Measurements from ENCODE around the gene EIF4G2. TPM values are rescaled to one million over a fixed set of nuclear protein-coding genes. Genes with fewer than 3 reads are reported as not detected.

EIF4G2 gene
- total RNA-seq, 1 experiment from 2014 or later, result 812 TPM

DNA sequence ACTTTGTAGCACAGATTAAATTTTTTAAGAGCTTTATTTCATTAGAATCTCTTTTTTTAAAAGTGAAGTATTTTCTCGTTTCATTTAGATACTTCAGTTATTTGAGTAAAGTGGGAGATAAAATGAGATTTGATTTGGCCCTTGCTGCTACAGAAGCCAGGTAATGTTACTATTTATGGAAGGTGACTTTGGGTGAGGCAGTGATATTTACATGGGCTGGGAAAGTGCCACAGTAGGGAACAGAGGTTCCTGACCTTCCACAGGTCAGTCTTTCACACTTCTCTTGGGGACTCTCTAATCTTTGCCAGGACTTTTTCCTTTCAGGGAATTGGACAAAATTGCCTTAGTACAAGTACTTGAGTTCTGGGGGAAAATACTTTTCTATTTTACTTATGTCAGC is 37.3 kb downstream of the EIF4G2 start:
- no peak for DNase-seq (ENCODE audit: low read depth)

DNA sequence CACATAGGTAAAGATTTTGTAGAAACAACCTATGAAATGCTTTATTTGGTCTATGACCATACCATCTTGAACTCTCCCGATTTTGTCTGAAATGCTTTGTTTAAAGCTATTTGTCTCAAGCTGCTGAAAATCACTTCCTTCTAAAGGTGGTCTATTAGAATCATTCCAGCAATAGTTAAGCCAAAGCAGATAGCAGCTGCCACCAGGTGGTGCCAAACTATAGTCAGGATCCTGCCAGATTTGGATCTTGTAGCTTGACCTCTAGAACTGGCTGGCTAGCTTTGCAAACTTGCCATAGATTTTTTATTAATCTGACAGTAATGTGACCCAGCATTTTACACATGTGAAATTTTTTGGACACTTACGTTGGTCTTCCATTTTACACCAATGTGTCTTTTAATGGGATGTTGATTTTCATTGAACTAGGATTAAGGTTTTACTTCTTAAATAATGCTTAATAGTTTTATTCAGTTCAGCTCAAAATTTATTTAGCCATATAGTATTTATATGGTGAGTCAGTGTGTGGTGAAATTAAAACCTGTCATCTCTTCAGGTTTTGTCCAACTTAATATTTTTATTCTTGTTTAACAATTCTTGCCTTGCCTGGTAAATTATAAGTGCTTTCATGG is 38.0 kb downstream of the EIF4G2 start:
- DNase-seq (ENCODE audit: low read depth), result peak; percentile 27

DNA sequence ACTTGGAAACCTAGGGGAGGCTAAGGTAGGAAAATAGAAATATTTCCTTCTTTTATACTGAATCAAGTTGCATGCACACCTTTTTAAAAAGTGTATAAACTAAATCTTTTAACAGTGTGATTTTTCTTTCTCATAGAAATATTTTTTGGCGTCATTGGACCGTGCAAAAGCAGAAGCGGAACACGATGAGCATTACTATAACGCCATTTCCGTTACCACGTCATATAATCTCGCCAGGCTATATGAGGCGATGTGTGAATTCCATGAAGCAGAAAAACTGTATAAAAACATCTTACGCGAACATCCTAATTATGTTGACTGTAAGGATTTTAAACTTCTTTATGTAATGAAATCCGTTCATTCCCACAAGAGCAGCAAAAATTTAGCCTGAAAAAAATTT is 44.3 kb downstream of the EIF4G2 start:
- no peak for DNase-seq (ENCODE audit: low read depth)

DNA sequence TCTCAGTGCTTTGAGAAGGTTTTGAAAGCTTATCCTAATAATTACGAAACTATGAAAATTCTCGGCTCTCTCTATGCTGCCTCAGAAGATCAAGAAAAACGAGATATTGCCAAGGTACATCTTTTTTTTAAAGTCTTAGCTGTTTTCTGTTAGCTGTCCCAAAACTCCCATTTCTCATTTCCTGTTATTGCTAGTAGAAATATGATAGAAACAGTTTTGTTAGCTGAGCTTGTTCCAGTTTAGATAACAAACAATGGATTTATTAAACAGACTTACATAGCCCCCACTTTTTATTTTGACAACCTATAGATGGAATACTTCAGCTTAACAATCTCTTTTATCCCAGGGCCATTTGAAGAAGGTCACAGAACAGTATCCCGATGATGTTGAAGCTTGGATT is 45.0 kb downstream of the EIF4G2 start:
- no peak for DNase-seq (ENCODE audit: low read depth)

DNA sequence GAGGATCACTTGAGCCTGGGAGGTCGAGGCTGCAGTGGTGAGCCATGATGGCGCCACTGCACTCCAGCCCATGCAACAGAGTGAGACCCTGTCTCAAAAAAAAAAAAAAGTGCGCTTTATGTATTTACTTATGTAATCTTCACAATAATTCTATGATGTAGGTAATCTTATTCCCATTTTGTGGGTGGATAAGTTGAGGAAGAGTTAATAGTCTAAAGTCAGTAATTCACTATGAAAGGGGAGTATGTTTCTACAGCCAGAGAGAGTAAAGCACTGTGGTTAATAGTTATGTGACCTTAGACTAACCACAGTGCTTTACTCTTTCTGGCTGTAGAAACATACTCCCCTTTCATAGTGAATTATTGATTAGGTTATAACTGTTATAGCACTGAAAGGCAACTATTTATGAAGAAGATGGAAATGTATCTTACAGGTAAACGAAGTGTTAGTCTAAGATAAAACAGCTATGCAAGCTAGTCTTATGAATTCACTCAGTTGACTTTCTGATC is 45.8 kb downstream of the EIF4G2 start:
- no peak for DNase-seq (ENCODE audit: low read depth)

DNA sequence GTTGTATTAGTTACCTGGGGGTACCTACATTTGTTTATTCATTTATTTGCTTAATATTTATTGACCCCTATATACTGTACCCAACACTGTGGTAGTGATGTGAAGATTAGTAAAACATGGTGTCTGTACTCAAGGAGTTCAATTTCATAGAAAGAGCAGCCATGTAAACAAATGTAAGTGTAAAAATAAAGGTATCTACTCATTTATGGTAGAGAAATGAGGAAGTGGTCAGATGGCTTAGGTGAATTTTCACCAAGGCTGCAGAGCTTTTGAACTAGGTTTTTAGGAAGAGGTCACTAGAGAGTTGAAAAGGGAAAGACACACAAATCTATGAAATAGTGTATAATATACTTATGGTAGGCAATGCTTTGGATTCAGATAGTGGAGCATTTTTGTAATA is 46.5 kb downstream of the EIF4G2 start:
- DNase-seq (ENCODE audit: low read depth), result no peak

DNA sequence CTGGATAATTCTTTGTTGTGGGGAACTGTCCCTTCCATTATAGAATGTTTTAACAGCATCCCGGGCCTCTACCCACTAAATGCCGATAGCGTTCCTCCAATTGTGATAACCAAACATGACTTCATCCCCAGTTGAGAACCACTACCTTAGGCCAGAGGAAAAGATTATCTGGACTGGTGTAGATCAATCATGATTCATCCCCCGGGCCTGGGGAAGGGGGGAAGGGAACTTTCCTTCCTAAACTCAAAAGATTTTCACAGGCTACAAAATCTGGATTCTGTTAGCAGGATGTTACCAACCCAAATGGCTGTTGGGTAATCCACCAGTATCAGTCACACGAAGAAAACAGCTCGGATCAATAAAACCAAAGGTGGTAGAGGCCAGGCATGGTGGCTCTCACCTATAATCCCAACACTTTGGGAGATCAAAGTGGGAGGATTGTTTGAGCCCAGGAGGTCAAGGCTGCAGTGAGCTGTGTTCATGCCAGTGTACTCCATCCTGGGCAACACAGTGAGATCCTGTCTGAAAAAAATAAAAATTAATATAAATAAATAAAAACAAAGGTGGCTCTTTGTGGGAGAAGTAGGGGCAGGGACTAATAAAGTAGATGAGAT is 47.5 kb downstream of the EIF4G2 start:
- DNase-seq (ENCODE audit: low read depth), result no peak

DNA sequence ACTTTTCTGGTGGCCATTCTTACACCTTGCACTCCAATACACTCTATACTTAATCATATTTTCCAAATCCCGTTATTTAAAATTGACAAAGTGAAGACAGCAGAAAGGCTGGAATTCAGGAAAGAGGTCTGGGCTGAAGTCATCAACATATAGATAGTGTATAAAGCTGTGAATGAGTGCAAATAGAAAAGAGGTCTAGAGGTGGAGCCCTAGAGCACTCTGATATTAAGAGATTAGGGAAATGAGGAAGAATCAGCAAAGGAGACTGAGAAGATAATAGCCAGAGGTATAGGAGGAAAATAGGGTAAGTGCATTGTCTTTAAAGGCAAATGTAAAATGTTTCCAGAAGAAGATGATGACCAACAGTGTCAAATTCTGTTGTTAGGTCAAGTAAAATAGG is 49.8 kb downstream of the EIF4G2 start:
- no peak for DNase-seq (ENCODE audit: low read depth)

DNA sequence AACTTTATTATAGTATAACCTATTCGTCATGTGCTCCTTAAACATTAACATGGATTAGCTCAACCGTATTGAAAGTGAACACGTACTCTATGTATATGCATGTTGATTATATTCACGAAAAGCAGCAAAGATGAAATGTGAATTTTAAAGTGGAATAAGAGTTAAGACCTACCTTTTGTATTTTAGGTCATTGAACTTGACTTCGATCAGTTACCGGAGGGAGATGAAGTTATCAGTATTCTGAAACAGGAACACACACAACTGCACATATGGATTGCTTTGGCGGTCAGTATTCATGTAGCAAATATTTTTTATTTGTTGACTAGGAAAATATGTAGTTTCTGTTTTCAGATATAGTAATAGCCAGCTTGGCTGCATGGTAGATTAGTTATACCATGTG is 56.2 kb downstream of the EIF4G2 start:
- no peak for DNase-seq (ENCODE audit: low read depth)

DNA sequence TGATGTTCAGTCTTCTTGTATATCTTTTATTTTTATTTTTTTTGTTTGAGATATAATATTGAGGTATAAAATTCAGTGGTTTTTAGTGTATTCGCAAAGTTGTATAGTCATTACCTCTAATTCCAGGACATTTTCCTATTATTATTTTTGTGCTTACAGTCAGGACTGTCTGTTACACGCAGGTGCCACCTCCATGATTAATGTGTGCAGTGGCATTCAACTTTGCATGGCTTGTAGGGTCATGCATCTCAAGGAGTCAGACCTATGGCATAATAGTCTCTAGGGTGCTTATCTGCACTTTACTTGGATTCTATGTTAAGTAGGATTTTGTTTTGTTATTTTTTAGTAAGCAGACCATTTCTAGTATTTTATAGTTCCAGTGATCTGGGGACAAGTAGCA is 56.7 kb downstream of the EIF4G2 start:
- no peak for DNase-seq (ENCODE audit: low read depth)

DNA sequence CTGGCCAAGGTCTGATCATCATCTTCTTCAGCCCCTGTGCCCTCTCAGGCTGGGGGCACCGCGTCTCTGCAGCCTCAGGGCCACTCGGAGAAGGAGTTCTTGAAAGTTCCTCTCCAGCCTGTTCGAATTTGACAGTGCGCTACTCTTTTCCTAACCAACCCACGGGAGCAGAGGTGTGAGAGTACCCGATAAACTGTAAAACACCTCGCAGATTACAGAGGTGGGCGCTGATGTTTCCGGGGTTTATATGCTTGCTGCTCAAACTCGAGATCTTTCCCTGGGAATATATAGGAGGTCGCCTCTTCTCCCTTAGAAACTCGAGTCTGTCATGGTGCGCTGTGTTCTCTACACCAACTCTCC is 57.2 kb downstream of the EIF4G2 start:
- no peak for DNase-seq (ENCODE audit: low read depth)

DNA sequence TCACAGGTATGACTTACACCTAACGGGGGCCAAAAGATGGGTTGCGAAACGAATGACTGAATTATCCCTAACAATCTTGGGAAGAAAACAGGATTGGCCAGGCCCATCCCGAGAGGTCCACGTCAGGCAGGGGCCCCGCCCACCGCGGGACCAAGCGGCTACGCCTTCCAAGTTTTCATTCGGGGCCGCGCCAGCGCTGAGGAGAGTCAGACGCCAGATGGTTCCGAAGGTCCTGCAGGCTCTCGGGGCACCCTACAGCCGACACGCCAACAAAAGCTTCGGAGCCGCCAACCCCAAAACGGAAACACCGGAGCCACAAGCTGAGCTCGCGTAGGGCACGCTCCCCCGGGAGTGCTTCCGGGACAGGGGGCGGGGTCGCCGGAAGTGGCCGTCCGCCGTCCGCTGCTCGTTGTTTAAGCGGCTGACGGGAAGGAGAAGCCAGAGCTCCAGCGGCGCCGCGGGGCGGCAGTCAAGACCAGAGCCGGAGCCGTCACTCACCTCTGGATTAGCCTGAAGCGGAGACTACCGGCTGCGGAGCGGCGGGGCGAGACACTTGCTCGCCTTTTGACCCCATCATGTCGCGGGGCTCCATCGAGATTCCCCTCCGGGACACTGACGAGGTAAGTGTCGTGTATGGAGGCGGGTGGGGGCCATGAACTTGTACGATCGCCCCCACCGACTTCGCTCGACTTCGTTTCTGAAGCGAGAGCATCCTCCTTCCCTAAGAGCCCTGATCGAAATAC is 57.7 kb downstream of the EIF4G2 start, which contains the start of gene CTR9:
Gene CTR9, plus strand, starts transcription at position 409 of the 743 bp plus-strand sequence. Its CDS starts 167 bp downstream, at position 576.
- peak; percentile 94 for DNase-seq (ENCODE audit: low read depth)

DNA sequence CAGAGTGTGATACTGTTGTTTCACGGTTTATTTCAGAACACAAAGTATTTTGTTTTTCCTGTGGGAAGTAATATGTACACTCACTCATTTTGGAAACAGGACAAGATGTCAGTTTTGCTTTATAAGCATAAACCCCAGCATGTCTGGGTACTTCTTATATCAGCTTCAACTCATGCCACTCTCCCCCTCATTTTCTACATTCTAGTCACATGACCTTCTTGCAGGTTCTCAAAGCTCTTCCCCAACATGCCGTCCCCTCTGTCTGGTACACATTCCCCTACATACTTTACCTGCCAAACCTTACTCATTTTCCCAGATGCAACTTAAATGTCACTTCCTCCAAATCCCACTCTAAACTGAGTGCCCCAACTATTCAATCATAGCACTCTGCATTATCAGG is 59.2 kb downstream of the EIF4G2 start:
- DNase-seq (ENCODE audit: low read depth), result no peak

DNA sequence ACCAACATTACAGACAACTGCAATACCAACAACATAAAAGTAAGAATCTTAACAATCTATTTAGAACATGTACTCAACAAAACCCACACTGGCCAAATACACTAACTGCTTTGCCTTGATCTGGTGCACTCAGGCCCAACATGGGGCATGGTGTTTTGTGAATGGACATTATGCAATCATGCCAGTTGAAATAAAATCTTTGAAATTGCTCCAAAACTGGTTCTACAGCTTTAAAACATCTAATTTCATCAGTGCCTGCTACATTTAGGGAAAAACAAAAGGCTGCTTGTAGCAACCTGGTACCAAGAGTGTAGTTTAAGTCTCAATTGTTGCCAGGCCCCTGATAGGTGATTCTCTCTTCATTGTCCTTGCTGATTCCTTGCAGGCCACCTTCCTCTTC is 61.0 kb downstream of the EIF4G2 start:
- no peak for DNase-seq (ENCODE audit: low read depth)

Other genes starting within 250 kb of the EIF4G2 start
- gene LYVE1, start 240.3 kb downstream of the EIF4G2 start, total RNA-seq (2014; rRNA removed; shearing (Covaris generic)), result not detected in 2 replicates
- gene IRAG1, start 115.2 kb downstream of the EIF4G2 start, total RNA-seq (2014; rRNA removed; shearing (Covaris generic)), result not detected in 2 replicates
- gene CTR9, start 57.7 kb downstream of the EIF4G2 start, total RNA-seq (2014; rRNA removed; shearing (Covaris generic)), result 14.3 and 15.0 TPM in 2 replicates
- gene ZBED5, start 49.1 kb upstream of the EIF4G2 start, total RNA-seq (2014; rRNA removed; shearing (Covaris generic)), result 30.5 and 35.5 TPM in 2 replicates

Data from Daoy (cell line).